CD4-positive, alpha-beta T cell (primary cell): ENCODE measurements around the gene CDCA8. TPM values are rescaled to one million over a fixed set of nuclear protein-coding genes. Genes with fewer than 3 reads are reported as not detected.

ENCODE experiments used
- ATAC-seq: fragments of 200-7000 bp; cut with Tn5 transposase; one replicate; pipeline ENCODE4 v1.10.0; 2022; ENCODE audit warnings: mild to moderate bottlenecking; ENCODE audit not compliant: poor library complexity
- CTCF ChIA-PET: fragments of 350-600 bp; sonication (Branson Sonifier 250); formaldehyde crosslinking; loops from one replicate; lab custom pipeline; 2021; ENCODE audit warnings: antibody characterized with exemption, inconsistent platforms; lab: Charles Lee
- POLR2A ChIA-PET: fragments of 350-600 bp; sonication (Branson Sonifier 250); formaldehyde crosslinking; loops from one replicate; lab custom pipeline; 2021; ENCODE audit warnings: antibody characterized with exemption, inconsistent platforms; lab: Charles Lee
- DNase-seq, 14 experiments: peaks; one replicate each; pipeline ENCODE4 v3.0.0-alpha.2; 2013 to 2020; ENCODE audit warnings: mixed read lengths in 2 of 14
- H3K27ac ChIP-seq, 2 donors: one replicate each; pipeline versions ENCODE4 v1.5.1 to v1.7.0; 2013; ENCODE audit warnings: low read length in 2 of 2, low read depth in 1 of 2, mild to moderate bottlenecking in 1 of 2
- H3K27me3 ChIP-seq, 2 experiments: 1 replicate in 1 of 2; 2 replicates in 1 of 2; pipeline versions ENCODE4 v1.6.1 to v1.7.0; 2013; ENCODE audit warnings: low read length in 2 of 2, control low read depth in 1 of 2, mild to moderate bottlenecking in 1 of 2, moderate library complexity in 1 of 2; ENCODE audit not compliant: insufficient read depth in 2 of 2, control insufficient read depth in 1 of 2
- H3K36me3 ChIP-seq: one replicate; pipeline ENCODE4 v1.6.1; 2013; ENCODE audit warnings: low read length, control low read depth; ENCODE audit not compliant: insufficient read depth
- H3K4me1 ChIP-seq: one replicate; pipeline ENCODE4 v1.6.1; 2013; ENCODE audit warnings: low read length, control low read depth; ENCODE audit not compliant: insufficient read depth
- H3K4me3 ChIP-seq: one replicate; pipeline ENCODE4 v1.5.1; 2013; ENCODE audit warnings: mild to moderate bottlenecking, low read length, moderate library complexity
- H3K9me3 ChIP-seq, 2 experiments: 1 replicate in 1 of 2; 2 replicates in 1 of 2; pipeline versions ENCODE4 v1.6.1 to v1.7.0; 2013; ENCODE audit warnings: low read length in 2 of 2, mild to moderate bottlenecking in 2 of 2, control low read depth in 1 of 2, moderate library complexity in 1 of 2; ENCODE audit not compliant: control insufficient read depth in 1 of 2, insufficient read depth in 1 of 2
- H3K27ac Mint-ChIP-seq: one replicate; pipeline ENCODE4 v1.8.0; 2020; ENCODE audit warnings: mixed read lengths
- H3K27me3 Mint-ChIP-seq: one replicate; pipeline ENCODE4 v1.8.0; 2021; ENCODE audit warnings: mixed read lengths
- H3K36me3 Mint-ChIP-seq: one replicate; pipeline ENCODE4 v1.8.0; 2021; ENCODE audit warnings: low read depth, mixed read lengths
- H3K4me1 Mint-ChIP-seq: one replicate; pipeline ENCODE4 v1.8.0; 2021; ENCODE audit warnings: low read depth, mixed read lengths
- H3K4me3 Mint-ChIP-seq: one replicate; pipeline ENCODE4 v1.8.0; 2020; ENCODE audit warnings: mild to moderate bottlenecking, mixed read lengths
- H3K9me3 Mint-ChIP-seq: one replicate; pipeline ENCODE4 v1.8.0; 2020; ENCODE audit warnings: mixed read lengths
- CTCF ChIP-seq: fragments of 200-600 bp; IDR thresholded peaks from one replicate; pipeline ENCODE4 v1.8.0; 2022; ENCODE audit warnings: antibody characterized with exemption, mild to moderate bottlenecking
- intact Hi-C, 2 experiments: fragments of 100-400 bp; cut with DNase I in 1 of 2; cut with micrococcal nuclease in 1 of 2; formaldehyde crosslinking; loops; one replicate each; pipeline versions ENCODE4 v1.15.1 to v1.9.0; 2023 to 2025; cut with DNase I, micrococcal nuclease
- total RNA-seq, 174 experiments: library from RNA in 2 of 174; stranded (reverse) in 2 of 174; gene quantifications; one replicate each; pipeline ENCODE4 v1.2.3 and lab custom pipeline; 2021 to 2026

Gene CDCA8
- total RNA-seq, 2 experiments from 2014 or later, result 0.25 to 0.36 TPM

GRCh38 chr1:37653906-37654305 lies 38.4 kb upstream of the CDCA8 start:
- Histone ChIP-seq H3K27ac (no peak overlapping the region), H3K27me3 (no peaks in the 10 kb centered on the region), H3K4me1 (no peaks in the 10 kb centered on the region), H3K9me3 (peaks cover 0 to 7% of the 10 kb centered on the region in 2 experiments), H3K4me3 (no peak overlapping the region), H3K36me3 (no peaks in the 10 kb centered on the region)
- H3K27me3 Mint-ChIP-seq, result peaks cover 4% of the 10 kb centered on the region
- ChIA-PET POLR2A (no interaction called here), CTCF (interaction anchor here (0.7 kb wide), 1 partner anchor 27 kb away, joined by 3 read pairs; no protein-coding TSS in a partner anchor)
- ATAC-seq (no peak), DNase-seq (no peak)
- no peaks in the 10 kb centered on the region for H3K4me1 Mint-ChIP-seq
- H3K4me3 Mint-ChIP-seq, result no peak overlapping the region
- H3K27ac Mint-ChIP-seq, result no peak overlapping the region
- no peaks in the 10 kb centered on the region for H3K36me3 Mint-ChIP-seq
- intact Hi-C loops, result no loop called here
- TF ChIP-seq CTCF, result no peak
- H3K9me3 Mint-ChIP-seq, result no peaks in the 10 kb centered on the region

- intact Hi-C loops, result no loop called here
- no peaks in the 10 kb centered on the region for H3K27me3 ChIP-seq
- Mint-ChIP-seq H3K36me3 (no peaks in the 10 kb centered on the region), H3K4me1 (no peaks in the 10 kb centered on the region), H3K9me3 (no peaks in the 10 kb centered on the region), H3K27me3 (peaks cover 3% of the 10 kb centered on the region), H3K27ac (no peak overlapping the region), H3K4me3 (no peak overlapping the region)
- DNase-seq (no peak), ATAC-seq (no peak)
- no peak overlapping the region for H3K27ac ChIP-seq
- ChIA-PET POLR2A (no interaction called here), CTCF (no interaction called here)
- TF ChIP-seq CTCF, result no peak
- no peaks in the 10 kb centered on the region for H3K4me1 ChIP-seq
- H3K9me3 ChIP-seq, result peaks cover 0 to 7% of the 10 kb centered on the region in 2 experiments
- no peak overlapping the region for H3K4me3 ChIP-seq
- H3K36me3 ChIP-seq, result no peaks in the 10 kb centered on the region
These were observed 37.0 kb upstream of the CDCA8 start for GRCh38 chr1:37655274-37655673.

GRCh38 chr1:37656026-37656425 lies 36.3 kb upstream of the CDCA8 start:
- ATAC-seq (no peak), DNase-seq (no peak)
- TF ChIP-seq CTCF, result no peak
- Histone ChIP-seq H3K9me3 (peaks cover 0 to 7% of the 10 kb centered on the region in 2 experiments), H3K27me3 (peaks cover 0 to 4% of the 10 kb centered on the region in 2 experiments), H3K36me3 (no peaks in the 10 kb centered on the region), H3K4me3 (no peak overlapping the region), H3K27ac (no peak overlapping the region), H3K4me1 (no peaks in the 10 kb centered on the region)
- intact Hi-C loops, result no loop called here
- ChIA-PET CTCF (no interaction called here), POLR2A (no interaction called here)
- Mint-ChIP-seq H3K4me1 (no peaks in the 10 kb centered on the region), H3K27me3 (peaks cover 4% of the 10 kb centered on the region), H3K9me3 (no peaks in the 10 kb centered on the region), H3K27ac (no peak overlapping the region), H3K36me3 (no peaks in the 10 kb centered on the region), H3K4me3 (no peak overlapping the region)
